Epithelial cell of esophagus (primary cell): ENCODE measurements around the gene CAVIN3.

Source experiments
- DNase-seq: peaks from one replicate; pipeline ENCODE4 v3.0.0; 2010; ENCODE audit warnings: low read depth
- H3K4me3 ChIP-seq: 2 replicates; pipeline ENCODE4 v1.5.1; 2011; ENCODE audit warnings: mild to moderate bottlenecking, low read length, control low read depth
- TF ChIP-seq, protein P1 (sequence below): IDR thresholded peaks from 2 replicates; pipeline ENCODE4 v1.5.1; 2011; ENCODE audit warnings: low read depth, mild to moderate bottlenecking, low read length, control low read depth, inconsistent platforms; ENCODE audit not compliant: insufficient read depth; ENCODE audit errors: missing control alignments

Gene CAVIN3

GRCh38 chr11:6356503-6357055 lies 36.3 kb upstream of the CAVIN3 start:
- TF ChIP-seq, protein P1, sequence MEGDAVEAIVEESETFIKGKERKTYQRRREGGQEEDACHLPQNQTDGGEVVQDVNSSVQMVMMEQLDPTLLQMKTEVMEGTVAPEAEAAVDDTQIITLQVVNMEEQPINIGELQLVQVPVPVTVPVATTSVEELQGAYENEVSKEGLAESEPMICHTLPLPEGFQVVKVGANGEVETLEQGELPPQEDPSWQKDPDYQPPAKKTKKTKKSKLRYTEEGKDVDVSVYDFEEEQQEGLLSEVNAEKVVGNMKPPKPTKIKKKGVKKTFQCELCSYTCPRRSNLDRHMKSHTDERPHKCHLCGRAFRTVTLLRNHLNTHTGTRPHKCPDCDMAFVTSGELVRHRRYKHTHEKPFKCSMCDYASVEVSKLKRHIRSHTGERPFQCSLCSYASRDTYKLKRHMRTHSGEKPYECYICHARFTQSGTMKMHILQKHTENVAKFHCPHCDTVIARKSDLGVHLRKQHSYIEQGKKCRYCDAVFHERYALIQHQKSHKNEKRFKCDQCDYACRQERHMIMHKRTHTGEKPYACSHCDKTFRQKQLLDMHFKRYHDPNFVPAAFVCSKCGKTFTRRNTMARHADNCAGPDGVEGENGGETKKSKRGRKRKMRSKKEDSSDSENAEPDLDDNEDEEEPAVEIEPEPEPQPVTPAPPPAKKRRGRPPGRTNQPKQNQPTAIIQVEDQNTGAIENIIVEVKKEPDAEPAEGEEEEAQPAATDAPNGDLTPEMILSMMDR = no peak
- no peak for DNase-seq
- no peak overlapping the region for H3K4me3 ChIP-seq

GRCh38 chr11:6354651-6355485 lies 34.6 kb upstream of the CAVIN3 start:
- no peak overlapping the region for H3K4me3 ChIP-seq
- no peak for DNase-seq
- TF ChIP-seq, protein P1 = no peak

GRCh38 chr11:6353367-6353987 lies 33.2 kb upstream of the CAVIN3 start:
- DNase-seq = peak; percentile 65
- H3K4me3 ChIP-seq = no peak overlapping the region
- TF ChIP-seq, protein P1 = peak; percentile 96

GRCh38 chr11:6351782-6352382 lies 31.6 kb upstream of the CAVIN3 start:
- no peak overlapping the region for H3K4me3 ChIP-seq
- DNase-seq = peak; percentile 6
- TF ChIP-seq, protein P1 = no peak

GRCh38 chr11:6350486-6350885 lies 30.2 kb upstream of the CAVIN3 start:
- no peak for DNase-seq
- H3K4me3 ChIP-seq = no peak overlapping the region
- TF ChIP-seq, protein P1 = no peak

DNA sequence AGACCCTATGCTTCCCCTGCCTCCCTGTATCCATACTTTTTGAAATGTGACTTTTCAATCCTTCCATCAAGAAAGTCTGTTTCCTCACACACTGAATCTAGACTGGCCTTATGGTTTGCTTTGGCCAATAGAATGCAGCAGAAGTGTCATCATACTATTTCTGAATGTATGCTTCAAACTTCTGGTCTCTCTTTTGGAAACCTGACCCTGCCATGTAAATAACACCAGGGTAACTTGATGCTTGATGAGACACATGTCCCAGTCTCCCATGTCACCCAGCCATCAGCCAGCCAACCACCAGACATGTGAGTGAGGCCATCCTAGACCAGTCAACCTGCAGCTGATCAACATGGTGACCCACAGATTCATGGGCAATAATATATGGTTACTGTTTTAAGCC lies 29.7 kb upstream of the CAVIN3 start:
- no peak for DNase-seq
- TF ChIP-seq, protein P1 = no peak
- H3K4me3 ChIP-seq = no peak overlapping the region
